GM12878 (cell line): ENCODE results near the gene LMF1. TPM values are rescaled to one million over a fixed set of nuclear protein-coding genes. Genes with fewer than 3 reads are reported as not detected.

Source experiments
- ATAC-seq: fragments of 200-7000 bp; cut with Tn5 transposase; 3 replicates; pipeline ENCODE4 v1.9.1; 2020; ENCODE audit warnings: mild to moderate bottlenecking, moderate library complexity
- BruUV-seq: library from RNA; stranded (reverse); fragments of 400-500 nt; replicated peaks from 2 replicates; lab custom pipeline; 2021; lab: Mats Ljungman, UMichigan
- CTCF ChIA-PET: fragments of 300-600 bp; sonication (Branson Sonifier 250); formaldehyde crosslinking; extraction: SDS; loops from one replicate; lab custom pipeline; 2021; ENCODE audit warnings: inconsistent platforms; lab: Yijun Ruan, JAX
- POLR2A ChIA-PET: fragments of 350-600 bp; formaldehyde crosslinking; extraction: SDS; loops from one replicate; lab custom pipeline; 2021; ENCODE audit warnings: inconsistent platforms; lab: Charles Lee
- RAD21 ChIA-PET: fragments of 300-600 bp; sonication (Branson Sonifier 250); formaldehyde crosslinking; loops from one replicate; lab custom pipeline; 2023; ENCODE audit warnings: antibody characterized with exemption; ENCODE audit not compliant: unreplicated experiment; lab: Charles Lee
- SMC1A ChIA-PET: fragments of 300-600 bp; sonication (Branson Sonifier 250); formaldehyde crosslinking; loops from one replicate; lab custom pipeline; 2023; ENCODE audit not compliant: unreplicated experiment, uncharacterized antibody; lab: Charles Lee
- DNase-seq: peaks from one replicate; pipeline ENCODE4 v3.0.0-alpha.2; 2011; ENCODE audit warnings: low read depth, low spot score
- FAIRE-seq: peaks from 3 replicates; lab custom pipeline; 2011; peaks lifted over from hg19 to GRCh38; lab: Jason Lieb, UNC
- H2AFZ ChIP-seq: 2 replicates; pipeline ENCODE4 v1.6.0; 2011; ENCODE audit warnings: low read depth, low read length, control low read depth; ENCODE audit not compliant: control insufficient read depth
- H3K27ac ChIP-seq: 2 replicates; pipeline ENCODE4 v1.5.1; 2011; ENCODE audit warnings: control low read depth; ENCODE audit not compliant: control insufficient read depth, insufficient read depth
- H3K27me3 ChIP-seq, 2 experiments: replicated peaks in 1 of 2; 2 replicates each; pipeline versions ENCODE4 v1.6.0 to v1.6.1; 2011; ENCODE audit warnings: low read length in 1 of 2; ENCODE audit not compliant: control insufficient read depth in 2 of 2, insufficient read depth in 2 of 2
- H3K36me3 ChIP-seq, 2 experiments: 2 replicates each; pipeline ENCODE4 v1.5.1; 2011; ENCODE audit warnings: low read length in 1 of 2; ENCODE audit not compliant: control insufficient read depth in 2 of 2, insufficient read depth in 2 of 2
- H3K4me1 ChIP-seq: 2 replicates; pipeline ENCODE4 v1.6.1; 2011; ENCODE audit warnings: mild to moderate bottlenecking, low read length, moderate library complexity, mixed read lengths; ENCODE audit not compliant: control insufficient read depth, insufficient read depth
- H3K4me2 ChIP-seq: 2 replicates; pipeline ENCODE4 v1.6.0; 2011; ENCODE audit warnings: control low read depth; ENCODE audit not compliant: control insufficient read depth, insufficient read depth
- H3K4me3 ChIP-seq: fragments of 200-600 bp; sonication (generic); 2 replicates; pipeline ENCODE4 v1.5.1; 2016
- H3K79me2 ChIP-seq: 2 replicates; pipeline ENCODE4 v1.6.0; 2011; ENCODE audit warnings: low read length; ENCODE audit not compliant: control insufficient read depth, insufficient read depth
- H3K9ac ChIP-seq: 2 replicates; pipeline ENCODE4 v1.8.0; 2011; ENCODE audit warnings: low read length, control low read depth, mixed read lengths; ENCODE audit not compliant: control insufficient read depth, insufficient read depth
- H3K9me3 ChIP-seq: replicated peaks from 3 replicates; pipeline ENCODE4 v1.5.1; 2011; ENCODE audit warnings: mild to moderate bottlenecking, low read length; ENCODE audit not compliant: control insufficient read depth, insufficient read depth
- H4K20me1 ChIP-seq: 2 replicates; pipeline ENCODE4 v1.6.0; 2011; ENCODE audit not compliant: control insufficient read depth, insufficient read depth
- CBX5 ChIP-seq: sonication (generic); IDR thresholded peaks from 2 replicates; pipeline ENCODE4 v1.6.1; 2016; ENCODE audit warnings: low read depth, moderate library complexity, mild to moderate bottlenecking, inconsistent platforms
- EGR1 ChIP-seq, 2 experiments: IDR thresholded peaks; 1 replicate in 1 of 2; 2 replicates in 1 of 2; pipeline ENCODE4 v1.6.1; 2011 to 2012; ENCODE audit warnings: low read depth in 2 of 2, low read length in 2 of 2, borderline replicate concordance in 1 of 2, mild to moderate bottlenecking in 1 of 2, moderate library complexity in 1 of 2
- NFYB ChIP-seq: IDR thresholded peaks from 2 replicates; pipeline ENCODE4 v1.6.1; 2011; ENCODE audit warnings: low read depth, mild to moderate bottlenecking, low read length, improper control_type of control experiment, moderate library complexity; ENCODE audit not compliant: insufficient read depth
- STAT3 ChIP-seq: IDR thresholded peaks from 2 replicates; pipeline ENCODE4 v1.6.1; 2011; ENCODE audit warnings: low read depth, low read length, improper control_type of control experiment
- SUPT20H ChIP-seq: IDR thresholded peaks from 2 replicates; pipeline ENCODE4 v1.6.1; 2011; ENCODE audit warnings: low read depth, mild to moderate bottlenecking, low read length, moderate library complexity, borderline replicate concordance; ENCODE audit not compliant: control insufficient read depth
- YY1 ChIP-seq: IDR thresholded peaks from 2 replicates; pipeline ENCODE4 v1.6.1; 2011; ENCODE audit warnings: low read depth, mild to moderate bottlenecking, low read length
- ZNF687 ChIP-seq: fragments of 450-650 bp; IDR thresholded peaks from 2 replicates; pipeline ENCODE4 v1.6.1; 2017; ENCODE audit warnings: mild to moderate bottlenecking, moderate library complexity
- WGBS: methylation state at CpG from one replicate; pipeline ENCODE4 v1.1.6; 2016; ENCODE audit warnings: low lambda C conversion rate; ENCODE audit not compliant: insufficient replicate concordance, insufficient coverage; ENCODE audit errors: missing lambda C conversion rate; 5-methylcytosine and 5-hydroxymethylcytosine counted together
- in situ Hi-C: fragments of 300-500 bp; cut with MboI; formaldehyde crosslinking; loops from 9 replicates; pipeline ENCODE4 v1.14.3; 2018; ENCODE audit warnings: mixed read lengths
- intact Hi-C: fragments of 100-400 bp; cut with micrococcal nuclease; formaldehyde crosslinking; loops from one replicate; pipeline ENCODE4 v1.14.2; 2022; ENCODE audit not compliant: unreplicated experiment
- polyA plus RNA-seq, 11 experiments: library from polyadenylated mRNA; depleted of rRNA in 4 of 11; unstranded in 6 of 11; stranded (reverse) in 5 of 11; fragments of >200 nt; fragmentation: Nextera tagmentation in 4 of 11; fragmentation: Illumina TruSeq in 1 of 11; extraction: Ambion mirVana in 4 of 11; extraction: Trizol in 1 of 11; gene quantifications; 1 replicate in 1 of 11; 2 replicates in 10 of 11; pipeline versions ENCODE4 v1.2.1 to v1.2.3, GENCODE V29; 2011 to 2016; ENCODE audit warnings: inconsistent platforms in 2 of 11, missing spikeins in 2 of 11, low read depth in 1 of 11
- total RNA-seq, 4 experiments: library from RNA; depleted of rRNA in 3 of 4; stranded (reverse); fragments of >200 nt in 3 of 4; fragmentation: Illumina TruSeq in 1 of 4; extraction: Trizol in 1 of 4; gene quantifications; 2 replicates each; pipeline versions ENCODE4 v1.2.1 to v1.2.3, GENCODE V29; 2013 to 2021
- TF ChIP-seq, protein P1 (sequence below): IDR thresholded peaks from 2 replicates; pipeline ENCODE4 v1.6.1; 2011; ENCODE audit warnings: low read depth, low read length, improper control_type of control experiment, borderline replicate concordance

Gene LMF1
- total and polyA plus RNA-seq, 10 of the 15 experiments (the other 5 are each of a cell fraction or from before 2014, with no cell fraction given), result 0.18 to 3.2 (median 1.4) TPM; not detected in 1

GRCh38 chr16:913817-914439 is 56.9 kb downstream of the LMF1 start:
- H3K27ac ChIP-seq, result no peak overlapping the region
- H3K36me3 ChIP-seq, result no peaks in the 10 kb centered on the region
- ChIA-PET CTCF (no interaction called here), RAD21 (no interaction called here), SMC1A (no interaction called here)
- no peak overlapping the region for H3K9ac ChIP-seq
- H4K20me1 ChIP-seq, result no peaks in the 10 kb centered on the region
- H3K4me2 ChIP-seq, result no peak overlapping the region
- H3K9me3 ChIP-seq, result peaks cover 2% of the 10 kb centered on the region; the same call in 1 of the 3 replicates
- intact Hi-C loops, result no loop called here
- no peak for FAIRE-seq
- no peaks in the 10 kb centered on the region for H3K79me2 ChIP-seq
- H2AFZ ChIP-seq, result no peak overlapping the region
- in situ Hi-C loops, result no loop called here
- DNase-seq, result no peak
- no peak for TF ChIP-seq EGR1 (IDR thresholded peaks at IDR 0.05; ENCODE audit: borderline replicate concordance in 1 of 2, low read depth in 2 of 2, low read length in 2 of 2)
- TF ChIP-seq, all 136 proteins: peak for 0
- H3K27me3 ChIP-seq, result no peaks in the 10 kb centered on the region
- no TSS peak for BruUV-seq
- H3K4me3 ChIP-seq, result no peak overlapping the region
- POLR2A ChIA-PET, result no interaction called here
- no peaks in the 10 kb centered on the region for H3K4me1 ChIP-seq
- no peak for ATAC-seq
- 72% methylated on average over 24 of the region's 26 CpGs for WGBS

DNA sequence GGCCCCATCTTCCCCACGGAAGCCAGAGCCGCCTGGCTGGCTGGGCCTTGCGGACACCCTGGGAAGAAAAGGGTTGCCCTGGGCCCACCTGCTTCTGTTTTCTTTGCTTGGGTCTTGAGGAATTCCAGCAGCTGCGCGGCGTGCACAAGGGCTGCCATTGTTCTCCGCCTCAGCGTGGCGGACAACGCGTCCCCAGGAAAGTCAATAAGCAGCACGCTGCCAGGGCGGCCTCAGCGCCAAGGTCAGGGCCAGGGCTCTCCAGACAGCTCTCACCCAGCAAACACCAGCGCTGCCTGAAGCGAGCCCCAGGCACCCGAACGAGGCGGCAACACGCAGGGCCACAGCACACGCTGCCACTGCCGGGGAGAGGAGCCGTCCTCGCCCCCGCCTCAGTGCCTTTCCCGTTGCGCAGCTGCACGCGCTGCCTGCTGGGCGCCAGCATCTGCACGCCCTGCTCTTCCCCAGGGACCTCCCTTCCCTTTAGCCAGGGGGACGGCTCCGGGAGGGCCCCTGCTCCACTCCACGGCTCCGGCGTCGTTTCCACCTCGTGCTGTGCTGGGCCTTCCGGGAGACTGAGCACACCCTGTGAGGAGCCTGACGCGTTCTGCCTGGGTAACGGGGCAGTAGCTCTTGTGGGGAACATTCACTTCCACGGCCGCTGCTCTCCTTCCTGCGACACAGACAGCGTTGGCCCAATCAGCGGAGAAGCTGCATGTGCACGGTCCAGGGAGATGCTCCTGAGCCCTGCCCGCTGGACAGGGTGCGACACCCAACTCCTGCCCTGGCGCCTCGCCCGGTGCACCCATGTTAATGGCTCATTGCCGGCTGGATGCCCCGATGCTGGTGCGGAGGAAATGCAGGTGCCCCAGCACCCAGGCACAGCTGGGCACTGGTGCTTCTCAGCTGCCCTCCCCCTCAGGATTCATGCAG is 57.8 kb downstream of the LMF1 start:
- RAD21 ChIA-PET, result no interaction called here
- in situ Hi-C loops (no loop called here), intact Hi-C loops (no loop called here)
- CTCF ChIA-PET, result no interaction called here
- 81% methylated on average over 55 of the region's 56 CpGs for WGBS
- Histone ChIP-seq H3K4me1 (no peaks in the 10 kb centered on the region), H3K9me3 (no peaks in the 10 kb centered on the region; the same call in 2 of the 3 replicates), H4K20me1 (no peaks in the 10 kb centered on the region), H3K27ac (no peak overlapping the region), H3K27me3 (no peaks in the 10 kb centered on the region), H3K9ac (no peak overlapping the region), H3K4me2 (no peak overlapping the region), H3K4me3 (no peak overlapping the region), H3K36me3 (no peaks in the 10 kb centered on the region), H3K79me2 (no peaks in the 10 kb centered on the region), H2AFZ (no peak overlapping the region)
- no peak for DNase-seq
- FAIRE-seq, result no peak
- no peak for ATAC-seq
- POLR2A ChIA-PET, result no interaction called here
- BruUV-seq, result no TSS peak
- SMC1A ChIA-PET, result no interaction called here
- TF ChIP-seq NFYB, result no peak
- TF ChIP-seq YY1, result no peak
- TF ChIP-seq CBX5, result no peak
- TF ChIP-seq, protein P1, sequence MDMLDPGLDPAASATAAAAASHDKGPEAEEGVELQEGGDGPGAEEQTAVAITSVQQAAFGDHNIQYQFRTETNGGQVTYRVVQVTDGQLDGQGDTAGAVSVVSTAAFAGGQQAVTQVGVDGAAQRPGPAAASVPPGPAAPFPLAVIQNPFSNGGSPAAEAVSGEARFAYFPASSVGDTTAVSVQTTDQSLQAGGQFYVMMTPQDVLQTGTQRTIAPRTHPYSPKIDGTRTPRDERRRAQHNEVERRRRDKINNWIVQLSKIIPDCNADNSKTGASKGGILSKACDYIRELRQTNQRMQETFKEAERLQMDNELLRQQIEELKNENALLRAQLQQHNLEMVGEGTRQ, result no peak
- no peak for TF ChIP-seq ZNF687
- TF ChIP-seq SUPT20H, result no peak
- no peak for TF ChIP-seq STAT3
